Transverse colon (tissue), 4 donors: ENCODE data around the gene PGAP2. TPM values are rescaled to one million over a fixed set of nuclear protein-coding genes. Genes with fewer than 3 reads are reported as not detected.

Experiments used
- DNase-seq: peaks from one replicate; pipeline ENCODE4 v3.0.0-alpha.2; 2019
- H3K27ac ChIP-seq, 4 donors: fragments of 200-600 bp; sonication (generic); 2 replicates each; pipeline ENCODE4 v1.5.1; 2016 to 2018; ENCODE audit warnings: inconsistent platforms in 4 of 4
- H3K27me3 ChIP-seq: fragments of 200-600 bp; sonication (generic); 2 replicates; pipeline ENCODE4 v1.5.1; 2017; ENCODE audit warnings: inconsistent platforms
- H3K36me3 ChIP-seq, 4 donors: fragments of 200-600 bp; sonication (generic); 2 replicates each; pipeline ENCODE4 v1.5.1; 2017 to 2019; ENCODE audit warnings: inconsistent platforms in 4 of 4
- H3K4me1 ChIP-seq, 4 donors: fragments of 200-600 bp; sonication (generic); 2 replicates each; pipeline ENCODE4 v1.5.1; 2017 to 2020; ENCODE audit warnings: inconsistent platforms in 4 of 4
- H3K4me3 ChIP-seq, 4 donors: fragments of 200-600 bp; sonication (generic); 1 replicate in 1 of 4; 2 replicates in 3 of 4; pipeline versions ENCODE4 v1.5.1 to v1.6.1; 2017 to 2019; ENCODE audit warnings: inconsistent platforms in 4 of 4
- H3K9me3 ChIP-seq, 2 donors: fragments of 200-600 bp; sonication (generic); 2 replicates each; pipeline ENCODE4 v1.5.1; 2017 to 2019; ENCODE audit warnings: inconsistent platforms in 2 of 2
- CTCF ChIP-seq, 5 experiments: fragments of 200-600 bp in 3 of 5; fragments of 450-650 bp in 2 of 5; sonication (generic) in 3 of 5; IDR thresholded peaks; 1 replicate in 2 of 5; 2 replicates in 3 of 5; pipeline ENCODE4 v1.5.1; 2016 to 2017; ENCODE audit warnings: antibody characterized with exemption in 5 of 5, inconsistent platforms in 3 of 5, mild to moderate bottlenecking in 2 of 5, moderate library complexity in 1 of 5
- EP300 ChIP-seq: sonication (generic); formaldehyde crosslinking; IDR thresholded peaks from one replicate; pipeline ENCODE4 v1.6.1; 2017; ENCODE audit warnings: antibody characterized with exemption, low read depth
- POLR2A ChIP-seq: fragments of 450-650 bp; IDR thresholded peaks from one replicate; pipeline ENCODE4 v1.6.1; 2016; ENCODE audit warnings: antibody characterized with exemption, mild to moderate bottlenecking, moderate library complexity
- POLR2AphosphoS5 ChIP-seq, 3 donors: sonication (generic); formaldehyde crosslinking; IDR thresholded peaks; one replicate each; pipeline ENCODE4 v1.6.1; 2016; ENCODE audit warnings: antibody characterized with exemption in 3 of 3
- WGBS, 2 donors: methylation state at CpG; one replicate each; pipeline ENCODE4 v1.1.5; 2018; ENCODE audit warnings: low coverage in 1 of 2; 5-methylcytosine and 5-hydroxymethylcytosine counted together
- in situ Hi-C, 4 donors: fragments of 200-750 bp; cut with MboI; loops; one replicate each; pipeline versions ENCODE4 v1.15.0 to v1.15.1; 2017; ENCODE audit warnings: low sequenced_read_pairs in 3 of 4, low pct_ligation_motif_present in 1 of 4, low pct_unique_long_range_greater_than_20kb in 1 of 4
- intact Hi-C: fragments of 100-400 bp; cut with DNase I; formaldehyde crosslinking; loops from one replicate; pipeline ENCODE4 v1.15.1; 2023; ENCODE audit warnings: low total_unique reads
- total RNA-seq, 4 donors: library from RNA; depleted of rRNA; stranded (reverse); fragments of >200 nt; gene quantifications; one replicate each; pipeline ENCODE4 v1.1.0, GENCODE V29; 2016

PGAP2 gene
- total RNA-seq, 4 donors from 2014 or later: 8.2 to 41.1 (median 37.9) TPM

GRCh38 chr11:3854977-3855807 is 46.8 kb downstream of the PGAP2 start, which contains the start of gene STIM1:
TSS of gene STIM1 (plus strand) at chr11:3855664. CDS start at chr11:3856271, 607 bp downstream.
- TF ChIP-seq POLR2A (peak; percentile 83), CTCF (IDR thresholded peaks at IDR 0.05) (peak; percentile 96 to 100 (median 97)), EP300 (no peak), POLR2AphosphoS5 (IDR thresholded peaks at IDR 0.05) (peak; percentile 84 to 90 (median 87))
- H3K36me3 ChIP-seq: no peaks in the 10 kb centered on the region
- H3K4me3 ChIP-seq: peak within 1 kb of the TSS; percentile 75 to 93 (median 89)
- WGBS, 2 donors: 0% methylated on average over 32 of the region's 87 CpGs; no CpG with 5 or more reads in 1 of the 2 donors
- peak within 1 kb of the TSS; percentile 98 to 100 (median 99) for H3K27ac ChIP-seq
- peaks cover 29 to 52% (median 47%) of the 10 kb centered on the region in 4 donors for H3K4me1 ChIP-seq
- H3K27me3 ChIP-seq: no peaks in the 10 kb centered on the region
- peak; percentile 96 for DNase-seq
- intact Hi-C loops: no loop called here
- in situ Hi-C loops: loop anchor here in 3 of 4 donors (5.0 to 25.0 kb wide), 4 partner anchors 107 to 220 kb away; no protein-coding TSS in a partner anchor
- H3K9me3 ChIP-seq: no peaks in the 10 kb centered on the region

GRCh38 chr11:3855808-3856491 is 47.6 kb downstream of the PGAP2 start:
- H3K27me3 ChIP-seq: no peaks in the 10 kb centered on the region
- no peaks in the 10 kb centered on the region for H3K36me3 ChIP-seq
- peak overlapping the region; percentile 98 to 100 (median 99) for H3K27ac ChIP-seq
- peaks cover 29 to 60% (median 54%) of the 10 kb centered on the region in 4 donors for H3K4me1 ChIP-seq
- in situ Hi-C loops (loop anchor here in 2 of 4 donors (10.0 to 25.0 kb wide), 3 partner anchors 106 to 219 kb away; no protein-coding TSS in a partner anchor), intact Hi-C loops (no loop called here)
- peak overlapping the region; percentile 69 to 93 (median 89) for H3K4me3 ChIP-seq
- H3K9me3 ChIP-seq: no peaks in the 10 kb centered on the region
- TF ChIP-seq CTCF (IDR thresholded peaks at IDR 0.05) (no peak), EP300 (no peak), POLR2A (no peak), POLR2AphosphoS5 (IDR thresholded peaks at IDR 0.05) (no peak)
- peak; percentile 57 for DNase-seq
- WGBS, 2 donors: 1% methylated on average over 36 of the region's 40 CpGs; no CpG with 5 or more reads in 1 of the 2 donors

GRCh38 chr11:3856856-3857553 is 48.6 kb downstream of the PGAP2 start:
- intact Hi-C loops: no loop called here
- DNase-seq: no peak
- TF ChIP-seq POLR2A: no peak
- no peak for TF ChIP-seq EP300
- TF ChIP-seq CTCF (IDR thresholded peaks at IDR 0.05): no peak
- TF ChIP-seq POLR2AphosphoS5 (IDR thresholded peaks at IDR 0.05): no peak
- H3K36me3 ChIP-seq: no peaks in the 10 kb centered on the region
- no peaks in the 10 kb centered on the region for H3K27me3 ChIP-seq
- WGBS, 2 donors: 60 to 64% methylated on average over 1 to 5 of the region's 5 CpGs
- peak overlapping the region; percentile 98 to 100 (median 99) for H3K27ac ChIP-seq
- H3K9me3 ChIP-seq: no peaks in the 10 kb centered on the region
- peaks cover 29 to 70% (median 58%) of the 10 kb centered on the region in 4 donors for H3K4me1 ChIP-seq
- in situ Hi-C loops: loop anchor here in 2 of 4 donors (10.0 to 25.0 kb wide), 3 partner anchors 105 to 218 kb away; no protein-coding TSS in a partner anchor
- H3K4me3 ChIP-seq: peak overlapping the region; percentile 69 to 93 (median 89)
